HG03097 (cell line): ENCODE measurements around the gene VPS37D.
"Not testable (repeated sequence)": the region's sequence is repeated elsewhere in the genome, so short reads cannot be mapped to it uniquely, and the experiment has no call there.

ENCODE experiments used
- ATAC-seq: cut with Tn5 transposase; IDR thresholded peaks from one replicate; pipeline ENCODE4 v1.9.1; 2021; ENCODE audit not compliant: unreplicated experiment, low FRiP score

The VPS37D gene

DNA sequence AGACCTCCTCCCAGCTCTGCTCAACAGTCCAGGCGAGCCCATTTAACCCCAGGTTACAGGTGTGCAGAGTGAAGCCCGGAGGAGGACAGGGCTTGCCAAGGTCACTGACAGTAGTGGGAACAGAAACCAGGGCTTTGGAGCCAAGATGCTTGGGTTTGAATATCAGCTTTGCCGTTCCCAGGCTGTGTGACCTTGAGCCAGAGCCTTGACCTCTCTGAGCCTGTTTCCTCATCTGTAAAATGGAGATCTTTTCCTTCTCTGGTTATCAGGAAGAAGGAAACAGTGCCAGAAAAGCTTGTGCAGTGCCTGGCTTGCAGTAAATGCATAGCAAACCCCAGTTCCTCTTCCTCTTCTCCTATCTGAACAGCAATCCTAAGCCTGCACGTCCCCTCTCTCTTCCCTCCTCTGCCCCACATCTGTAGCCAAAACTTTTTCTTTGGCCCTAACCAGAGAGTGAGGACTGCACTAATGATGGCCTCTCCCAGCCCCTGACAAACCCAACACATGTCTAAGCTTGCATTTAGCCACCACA lies 21.9 kb upstream of the VPS37D start:
- no peak for ATAC-seq

DNA sequence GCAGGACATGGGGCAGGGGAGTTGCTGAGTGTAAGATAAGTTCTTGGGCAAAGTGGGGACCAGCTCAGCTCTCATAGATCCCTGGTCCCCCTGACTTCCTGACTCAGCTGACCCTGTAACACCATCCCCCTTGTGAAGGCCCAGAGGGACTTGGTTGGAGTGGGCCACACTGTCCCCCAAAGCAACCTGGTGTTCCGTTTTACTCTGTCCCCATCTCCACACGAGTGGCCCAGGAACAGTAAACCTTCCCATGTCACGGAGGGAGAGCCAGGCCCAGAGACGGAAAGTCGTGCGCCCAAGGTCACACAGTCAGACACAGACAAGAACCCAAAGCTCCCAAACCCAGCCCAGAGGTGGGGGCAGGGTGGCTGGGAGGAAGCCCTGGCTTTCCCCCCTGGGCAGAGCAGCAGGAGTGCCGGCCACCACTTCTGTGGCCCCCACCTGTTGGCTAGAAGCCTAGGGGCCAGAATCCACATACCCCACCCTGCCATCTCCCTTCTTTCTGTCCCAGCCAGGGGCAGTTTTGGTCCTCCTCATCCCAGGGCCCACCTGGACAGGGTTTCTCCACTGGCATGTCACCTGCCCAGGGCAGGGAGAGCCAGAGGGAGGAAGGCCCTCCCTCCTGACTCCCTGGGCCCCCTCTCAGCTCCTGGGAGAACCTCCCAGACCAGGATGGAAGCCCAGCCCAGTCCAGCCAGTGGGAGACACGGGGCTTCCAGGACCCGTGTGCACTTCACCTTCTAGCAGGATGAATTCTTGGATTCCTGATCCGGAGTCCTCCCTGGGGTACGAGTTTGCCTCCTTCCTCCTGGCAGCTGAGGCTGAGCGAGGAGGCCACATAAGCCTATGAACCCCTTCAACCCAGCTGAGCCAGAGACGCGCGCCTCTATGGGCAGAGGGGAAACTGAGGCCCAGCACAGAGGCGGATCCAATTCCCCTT lies 20.6 kb upstream of the VPS37D start:
- no peak for ATAC-seq

DNA sequence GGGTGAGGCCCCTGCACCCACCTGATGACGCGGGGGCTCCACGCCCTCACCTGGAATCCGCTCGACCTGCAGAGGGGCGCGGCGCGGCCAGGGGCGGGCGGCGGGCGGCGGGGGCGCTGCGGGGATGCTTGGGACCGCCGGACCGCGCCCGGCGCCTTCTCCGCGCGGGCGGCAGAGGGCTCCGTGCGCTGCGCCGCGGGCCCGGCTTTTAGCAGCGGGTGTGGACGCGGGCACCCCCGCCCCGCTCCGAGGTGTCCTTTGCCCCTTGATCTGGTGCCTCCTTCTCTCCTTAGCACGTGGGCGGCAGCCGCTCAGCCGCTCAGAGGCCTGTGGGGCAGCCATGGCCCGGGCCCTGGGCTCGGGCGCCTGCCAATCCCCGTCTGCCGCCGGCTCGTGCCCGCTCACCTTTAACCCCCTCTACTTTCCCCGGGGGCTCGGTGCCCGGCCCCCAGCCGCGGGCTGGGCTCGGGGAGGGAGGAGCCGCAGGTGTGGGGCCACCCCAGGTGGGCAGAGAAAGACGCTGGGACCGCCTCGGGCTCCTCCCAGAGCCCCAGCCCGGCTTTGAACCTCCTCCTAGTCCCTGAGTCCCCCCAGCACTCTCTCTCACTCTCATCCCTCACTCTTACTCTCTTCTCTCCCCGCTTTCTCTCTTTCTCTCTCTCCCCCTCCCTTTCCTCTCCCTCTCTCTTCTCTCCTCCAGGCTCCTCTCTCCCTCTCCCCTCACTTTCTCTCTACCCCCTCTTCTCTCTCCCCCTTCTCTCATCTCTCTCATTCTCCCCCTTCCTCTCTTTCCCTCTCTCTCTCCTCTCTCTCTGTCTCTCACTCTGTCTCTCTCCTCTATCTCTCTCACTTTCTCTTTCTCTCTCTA lies 19.7 kb upstream of the VPS37D start:
- ATAC-seq = no peak

DNA sequence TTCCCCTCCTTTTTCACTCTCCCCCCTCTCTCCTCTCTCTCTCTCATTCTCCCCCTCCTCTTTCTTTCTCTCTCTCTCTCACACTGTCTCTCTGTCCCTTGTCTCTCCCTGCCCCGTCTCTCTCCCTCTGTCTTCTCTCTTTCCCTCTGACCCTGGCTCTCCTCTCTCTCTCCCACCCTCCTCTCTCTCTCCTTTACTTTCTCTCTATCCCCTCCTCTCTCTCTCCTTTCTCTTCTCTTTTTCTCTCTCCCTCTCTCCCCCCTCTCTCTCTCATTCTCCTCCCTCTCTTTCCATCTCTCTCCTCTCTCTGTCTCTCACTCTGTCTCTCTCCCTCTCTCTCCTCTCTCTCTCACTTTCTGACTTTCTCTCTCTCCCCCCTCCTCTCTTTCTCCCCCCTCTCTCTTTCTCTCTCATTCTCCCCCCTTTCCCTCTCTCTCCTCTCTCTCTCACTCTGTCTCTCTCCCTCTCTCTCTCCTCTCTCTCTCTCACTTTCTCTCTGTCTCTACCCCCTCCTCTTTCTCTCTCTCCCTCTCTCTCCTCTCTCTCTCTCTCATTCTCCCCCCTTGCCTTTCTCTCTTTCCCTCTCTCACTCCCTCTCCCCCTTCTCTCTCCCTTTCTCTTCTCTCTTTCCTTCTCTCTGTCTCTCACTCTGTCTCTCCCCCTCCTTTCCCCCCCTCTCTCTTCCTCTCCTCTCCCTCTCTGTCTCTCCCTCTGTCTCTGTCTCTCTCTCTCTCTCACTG lies 18.9 kb upstream of the VPS37D start:
- no peak for ATAC-seq

DNA sequence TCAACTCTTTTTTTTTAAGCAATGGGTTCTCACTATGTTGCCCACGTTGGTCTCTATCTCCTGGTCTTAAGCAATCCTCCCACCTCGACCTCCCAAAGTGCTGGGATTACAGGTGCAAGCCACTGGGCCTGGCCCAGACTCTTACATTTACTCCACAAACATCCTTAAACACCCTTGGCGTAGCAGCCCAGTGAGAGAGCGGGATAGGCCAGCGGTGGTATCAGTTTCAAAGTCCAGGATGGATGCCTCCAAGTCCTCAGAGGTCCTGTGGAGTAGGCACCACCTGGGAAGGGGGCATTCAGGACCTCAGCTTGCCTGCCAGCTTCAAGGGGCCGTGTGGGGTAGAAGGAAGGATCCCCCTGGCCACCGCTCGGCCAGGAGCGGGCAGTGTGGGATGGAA lies 18.1 kb upstream of the VPS37D start:
- no peak for ATAC-seq

DNA sequence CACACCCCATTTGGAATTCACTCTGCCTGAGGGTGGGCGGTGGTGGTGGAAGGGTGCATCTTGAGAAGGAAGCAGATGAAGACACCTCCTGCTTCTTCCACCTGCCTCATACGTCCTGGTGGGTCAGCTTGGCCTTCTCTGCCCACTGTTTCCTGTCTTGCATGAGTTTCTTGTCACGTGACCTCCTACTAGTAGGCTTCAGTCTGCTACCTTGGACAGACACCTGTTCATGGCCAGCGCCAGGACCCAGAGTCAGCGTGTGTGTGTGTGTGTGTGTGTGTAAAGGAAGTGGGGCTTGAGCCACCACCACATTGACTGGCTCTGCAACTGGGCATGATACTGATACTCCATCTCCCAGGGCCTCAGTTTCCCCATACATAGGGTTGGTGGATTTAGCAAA lies 17.1 kb upstream of the VPS37D start:
- ATAC-seq = no peak

DNA sequence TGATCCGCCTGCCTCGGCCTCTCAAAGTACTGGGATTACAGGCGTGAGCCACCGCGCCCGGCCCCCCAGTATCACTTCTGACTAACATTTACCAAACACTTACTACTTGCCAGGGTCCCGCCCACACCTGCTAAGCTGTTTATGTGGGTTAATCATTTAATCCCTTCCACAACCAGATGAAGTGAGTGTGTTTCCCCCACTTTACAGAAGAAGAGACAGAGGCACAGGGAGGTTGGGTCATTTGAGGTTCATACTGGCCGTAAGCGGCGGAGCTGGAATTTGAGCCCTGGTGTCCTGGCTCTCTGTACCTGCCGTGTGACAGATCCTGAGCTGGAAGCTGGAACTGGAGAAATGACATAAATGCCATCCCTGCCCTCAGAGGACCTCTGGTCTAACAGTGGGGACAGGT lies 15.1 kb upstream of the VPS37D start:
- ATAC-seq = no peak

DNA sequence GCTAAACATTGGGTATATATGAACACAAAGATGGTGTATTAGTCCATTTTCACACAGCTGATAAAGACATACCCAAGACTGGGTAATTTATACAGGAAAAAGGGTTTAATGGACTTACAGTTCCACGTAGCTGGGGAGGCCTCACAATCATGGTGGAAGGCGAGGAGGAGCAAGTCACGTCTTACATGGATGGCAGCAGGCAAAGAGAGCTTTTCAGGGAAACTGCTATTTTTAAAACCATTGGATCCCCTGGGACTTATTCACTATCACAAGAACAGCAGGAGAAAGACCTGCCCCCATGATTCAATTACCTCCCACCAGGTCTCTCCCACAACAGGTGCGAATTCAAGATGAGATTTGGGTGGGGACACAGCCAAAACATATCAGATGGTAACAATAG lies 12.3 kb upstream of the VPS37D start:
- not testable (repeated sequence) for ATAC-seq

DNA sequence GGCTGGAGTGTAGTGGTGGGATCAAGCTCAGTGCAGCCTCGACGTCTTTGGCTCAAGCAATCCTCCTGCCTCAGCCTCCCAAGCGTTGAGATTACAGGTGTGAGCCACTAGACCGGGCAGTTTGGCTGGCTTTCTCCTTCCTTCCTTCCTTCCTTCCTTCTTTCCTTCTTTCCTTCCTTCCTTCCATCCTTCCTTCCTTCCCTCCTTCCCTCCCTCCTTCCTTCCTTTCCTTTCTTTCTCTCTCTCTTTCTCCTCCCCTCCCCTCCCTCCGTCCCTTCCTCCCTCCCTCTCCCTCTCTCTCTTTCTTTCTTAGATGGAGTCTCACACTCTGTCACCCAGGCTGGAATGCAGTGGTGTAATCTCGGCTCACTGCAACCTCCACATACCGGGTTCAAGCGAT lies 7.6 kb upstream of the VPS37D start:
- no peak for ATAC-seq

DNA sequence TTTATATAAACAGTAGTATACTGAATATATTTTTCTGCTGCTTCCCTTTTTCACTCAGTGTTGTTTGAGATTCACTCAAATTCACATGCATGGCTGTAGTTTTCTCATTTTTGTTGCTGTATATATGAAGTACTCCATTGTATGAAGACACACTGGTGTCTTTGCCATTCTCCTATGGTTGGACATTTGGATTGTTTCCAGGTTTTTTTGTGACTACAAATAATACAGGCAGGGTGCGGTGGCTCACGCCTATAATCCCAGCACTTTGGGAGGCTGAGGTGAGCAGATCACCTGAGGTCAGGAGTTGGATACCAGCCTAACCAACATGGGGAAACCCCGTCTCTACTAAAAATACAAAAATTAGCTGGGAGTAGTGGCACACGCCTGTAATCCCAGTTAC lies 7.0 kb upstream of the VPS37D start:
- ATAC-seq = not testable (repeated sequence)

DNA sequence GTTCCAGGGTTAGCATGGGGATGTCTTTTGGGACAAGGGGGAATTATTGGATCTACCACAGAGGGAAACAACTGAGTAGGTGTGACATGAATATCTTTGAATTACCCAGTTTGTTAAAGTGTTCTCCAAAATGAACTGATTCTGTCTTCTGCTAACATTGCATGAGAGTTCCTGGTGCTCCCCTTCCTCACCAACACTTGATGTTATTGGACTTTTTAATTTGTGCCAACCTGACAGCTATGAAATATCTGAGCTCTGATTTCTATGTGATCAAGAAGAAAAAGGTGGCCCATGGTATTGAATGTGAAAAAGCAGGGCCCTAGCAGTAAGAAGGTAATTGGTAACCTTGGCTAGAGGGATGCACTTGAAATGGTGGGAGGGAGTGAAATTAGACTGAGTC lies 4.6 kb upstream of the VPS37D start:
- ATAC-seq = no peak

DNA sequence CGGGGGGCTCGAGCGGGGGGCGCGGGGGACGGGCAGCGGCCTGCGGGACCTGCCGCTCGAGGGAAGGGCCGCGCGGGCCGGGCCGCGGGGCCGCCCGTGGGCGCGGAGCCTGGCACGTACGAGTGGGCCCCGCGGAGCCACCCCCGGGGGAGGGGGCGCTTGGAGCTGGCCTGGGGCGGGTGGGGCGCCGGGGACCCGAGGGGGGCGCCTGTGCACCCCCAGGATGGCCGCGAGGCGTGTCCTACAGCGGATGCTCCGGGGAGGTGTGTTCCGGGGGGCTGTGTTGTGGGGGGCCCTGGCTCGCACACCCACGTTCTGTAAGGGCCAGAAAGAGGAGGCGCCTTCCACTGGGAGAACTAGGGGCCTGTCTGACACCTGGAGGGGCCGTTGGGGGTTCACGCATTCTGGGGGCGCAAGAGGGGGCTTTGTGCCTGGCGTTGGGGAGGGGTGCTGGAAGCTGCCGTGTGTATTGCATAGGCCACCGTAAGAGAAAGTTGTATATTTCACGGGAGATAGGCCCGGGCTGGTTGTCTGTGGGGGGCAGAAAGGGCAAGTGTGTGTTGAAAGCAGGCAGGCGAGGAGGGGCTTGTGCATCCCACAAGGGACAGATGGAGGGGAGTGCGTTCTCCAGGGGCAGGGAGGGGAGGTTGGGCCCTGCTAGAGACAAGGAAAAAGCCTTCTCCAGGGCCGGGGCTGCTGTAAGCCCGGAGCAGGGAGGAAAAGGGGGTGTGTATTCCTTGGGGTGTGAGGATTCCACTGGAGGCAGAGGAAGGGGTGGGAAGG lies 663 bp downstream of the VPS37D start:
- ATAC-seq = no peak

DNA sequence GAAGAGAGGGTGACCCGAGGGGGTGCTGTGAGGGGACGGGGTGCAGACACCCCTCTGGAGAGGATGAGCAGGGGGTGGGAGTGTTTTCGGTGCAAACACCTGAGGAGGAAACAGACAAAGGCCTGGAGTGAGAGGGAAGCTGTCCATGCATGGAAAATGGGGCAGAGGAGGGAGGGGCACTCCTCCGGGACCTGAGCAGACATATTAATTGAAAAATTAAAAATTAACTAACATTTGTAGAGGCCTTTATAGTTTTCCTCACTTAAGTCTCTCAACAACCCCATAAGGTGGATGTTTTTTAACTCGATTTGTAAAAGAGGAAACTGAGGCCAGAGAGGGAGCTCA lies 1.2 kb downstream of the VPS37D start:
- ATAC-seq = no peak

DNA sequence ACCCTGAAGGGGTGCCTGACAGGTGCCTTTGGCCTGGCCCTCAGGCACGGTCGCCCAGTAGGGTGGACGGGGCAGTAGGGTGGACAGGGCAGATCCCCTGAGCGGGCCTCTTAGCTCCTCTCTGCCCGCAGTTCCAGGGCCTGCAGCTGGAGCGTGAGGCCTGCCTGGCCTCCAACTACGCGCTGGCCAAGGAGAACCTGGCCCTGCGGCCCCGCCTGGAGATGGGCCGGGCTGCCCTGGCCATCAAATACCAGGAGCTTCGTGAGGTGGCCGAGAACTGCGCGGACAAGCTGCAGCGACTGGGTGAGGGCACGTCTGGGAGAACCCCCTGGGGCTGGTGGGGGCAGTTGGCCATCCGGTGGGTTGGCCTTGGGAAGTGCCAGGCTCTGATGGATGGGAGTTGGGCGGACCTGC lies 1.7 kb downstream of the VPS37D start:
- no peak for ATAC-seq

DNA sequence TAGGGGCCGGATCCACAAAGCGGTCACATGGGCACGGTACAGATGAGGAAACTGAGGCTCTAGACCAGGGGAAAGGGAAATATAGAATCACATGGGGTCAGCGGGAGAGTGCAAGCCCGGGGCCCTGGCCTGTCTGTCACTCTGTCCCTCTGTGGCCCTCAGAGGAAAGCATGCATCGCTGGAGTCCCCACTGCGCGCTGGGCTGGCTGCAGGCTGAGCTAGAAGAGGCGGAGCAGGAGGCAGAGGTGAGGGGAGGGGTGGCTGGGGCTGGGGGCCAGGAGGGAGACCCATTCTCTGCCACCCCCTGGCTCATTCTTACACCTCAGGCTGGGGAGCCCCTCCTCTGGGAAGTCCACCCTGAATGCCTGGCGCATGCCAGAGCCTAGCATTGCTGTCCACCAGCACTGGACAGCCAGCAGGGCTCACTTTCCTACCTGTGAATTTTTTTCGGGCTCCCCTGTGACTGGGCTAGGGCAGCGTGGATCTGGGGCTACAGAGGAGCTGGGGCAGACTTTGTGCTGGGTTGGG lies 2.3 kb downstream of the VPS37D start:
- no peak for ATAC-seq

DNA sequence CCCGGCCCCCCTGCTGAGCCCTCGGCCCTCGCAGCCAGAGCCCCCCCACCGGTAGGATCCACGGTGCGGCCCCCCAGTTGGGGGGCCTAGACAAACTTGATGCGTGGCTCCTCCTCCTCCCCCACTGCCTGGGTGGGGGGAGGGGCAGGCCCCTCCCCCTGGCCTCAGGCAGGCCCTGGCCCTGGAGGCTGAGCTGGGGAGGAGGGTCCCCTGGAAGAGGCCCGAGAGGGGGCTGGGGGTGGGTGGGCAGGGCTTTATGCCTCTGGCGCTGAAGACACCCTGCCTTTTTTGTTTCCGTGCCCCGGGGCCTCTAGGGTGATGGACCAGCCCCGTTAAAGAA lies 3.7 kb downstream of the VPS37D start:
- no peak for ATAC-seq

DNA sequence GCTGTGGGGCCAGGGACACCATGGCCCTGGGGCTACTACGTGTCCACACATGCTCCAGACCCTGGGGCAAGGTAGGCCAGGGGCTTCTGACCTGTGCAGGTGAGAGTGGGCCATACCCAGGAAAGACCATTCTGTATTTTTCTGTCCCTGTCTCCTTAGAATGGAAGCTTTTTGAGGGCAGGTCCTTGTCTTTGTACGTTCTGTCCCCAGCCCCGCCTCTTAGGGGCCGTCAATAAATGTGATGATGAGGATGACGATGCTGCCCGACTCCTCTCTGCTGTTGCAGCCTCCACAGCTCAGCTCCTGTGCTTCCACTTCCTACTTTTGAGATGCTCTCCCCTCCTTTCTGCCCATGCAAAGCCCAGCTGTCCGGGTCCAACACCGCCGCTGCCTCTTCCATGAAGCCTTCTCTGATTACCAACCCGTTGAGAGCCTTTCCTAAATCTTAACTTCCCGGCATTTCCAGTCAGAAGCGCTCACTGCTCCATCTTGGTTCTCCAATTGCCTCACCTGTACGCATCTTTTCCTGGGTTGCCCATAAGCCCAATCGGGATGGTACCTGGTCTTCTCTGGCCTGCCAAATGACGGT lies 4.3 kb downstream of the VPS37D start:
- ATAC-seq = no peak

DNA sequence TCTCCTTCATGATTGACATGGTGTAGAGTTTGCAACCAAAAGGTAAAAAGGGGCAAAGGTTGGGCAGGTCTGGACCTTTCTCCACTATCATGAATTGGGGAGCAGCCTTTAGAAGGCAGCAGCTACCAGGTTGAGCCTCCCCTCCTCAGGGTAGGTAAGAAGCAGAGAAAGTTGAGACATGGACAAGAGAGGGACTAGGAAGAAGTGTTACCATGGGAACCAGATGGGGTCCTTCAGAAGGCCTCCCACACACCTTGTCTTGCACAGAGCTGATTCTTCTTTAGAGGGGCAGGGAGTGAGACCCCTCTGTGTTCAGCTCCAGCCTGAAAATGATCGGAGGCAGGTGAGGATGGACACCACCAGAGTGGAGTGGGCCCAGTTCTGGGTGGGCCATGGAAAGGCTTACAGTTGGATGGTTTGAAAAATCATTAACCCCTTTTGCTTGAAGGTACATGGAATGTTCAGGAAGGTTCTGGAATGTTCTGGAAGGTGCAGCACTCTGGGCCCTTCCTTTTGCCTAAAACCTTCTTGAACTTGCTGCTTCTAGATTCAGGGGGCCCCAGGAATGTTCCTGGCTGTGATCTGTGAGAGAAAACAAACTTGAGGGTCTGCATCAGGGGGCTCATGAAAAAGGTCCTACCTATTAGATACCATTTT lies 7.0 kb downstream of the VPS37D start:
- ATAC-seq = no peak

DNA sequence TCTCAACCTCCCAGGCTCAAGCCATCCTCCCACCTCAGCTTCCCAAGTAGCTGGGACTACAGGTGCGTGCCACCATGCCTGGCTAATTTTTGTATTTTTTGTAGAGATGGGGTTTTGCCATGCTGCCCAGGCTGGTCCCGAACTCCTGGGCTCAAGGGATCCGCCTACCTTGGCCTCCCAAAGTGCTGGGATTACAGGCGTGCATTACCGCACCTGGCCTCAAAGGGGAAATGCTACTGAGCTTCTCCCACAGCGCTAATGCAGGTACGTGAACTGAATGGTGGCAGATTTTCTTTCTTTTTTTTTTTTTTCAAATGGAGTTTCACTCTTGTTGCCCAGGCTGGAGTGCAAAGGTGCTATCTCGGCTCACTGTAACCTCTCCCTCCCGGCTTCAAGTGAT lies 8.4 kb downstream of the VPS37D start:
- ATAC-seq = not testable (repeated sequence)
